ENCODE results near the gene ZMYND8. TPM values are rescaled to one million over a fixed set of nuclear protein-coding genes. Genes with fewer than 3 reads are reported as not detected.
"Not testable (repeated sequence)": the region's sequence is repeated elsewhere in the genome, so short reads cannot be mapped to it uniquely, and the experiment has no call there.

The ZMYND8 gene
- total and polyA plus RNA-seq, 4 donors, result 14.2 to 46.4 (median 30.1) TPM

GRCh38 chr20:47370850-47371782 lies 14.6 kb upstream of the ZMYND8 start:
- no peak overlapping the region for H3K4me3 ChIP-seq
- H3K27ac ChIP-seq (ENCODE audit: low read depth in 1 of 2, low read length in 1 of 2), result no peak overlapping the region
- H3K9me3 ChIP-seq (ENCODE audit: control insufficient read depth in 4 of 4, insufficient read depth in 3 of 4, low read length in 3 of 4), result no peaks in the 10 kb centered on the region
- WGBS, 2 donors, result 91 to 92% methylated on average over 15 of the region's 15 CpGs
- H3K4me1 ChIP-seq (ENCODE audit: control insufficient read depth in 5 of 5, insufficient read depth in 5 of 5, low read length in 5 of 5), result peaks cover 0 to 9% (median 0%) of the 10 kb centered on the region in 5 donors
- ATAC-seq (ENCODE audit: insufficient read depth, low FRiP score) (no peak), DNase-seq (no peak)
- H3K36me3 ChIP-seq (ENCODE audit: control insufficient read depth in 4 of 4, insufficient read depth in 4 of 4, low read length in 4 of 4), result no peaks in the 10 kb centered on the region
- no peaks in the 10 kb centered on the region for H3K27me3 ChIP-seq (ENCODE audit: control insufficient read depth in 3 of 3, insufficient read depth in 3 of 3, low read length in 2 of 3)
- no peak overlapping the region for H3K9ac ChIP-seq (ENCODE audit: insufficient read depth in 1 of 2, low read length in 2 of 2)
- TF ChIP-seq, protein P1, sequence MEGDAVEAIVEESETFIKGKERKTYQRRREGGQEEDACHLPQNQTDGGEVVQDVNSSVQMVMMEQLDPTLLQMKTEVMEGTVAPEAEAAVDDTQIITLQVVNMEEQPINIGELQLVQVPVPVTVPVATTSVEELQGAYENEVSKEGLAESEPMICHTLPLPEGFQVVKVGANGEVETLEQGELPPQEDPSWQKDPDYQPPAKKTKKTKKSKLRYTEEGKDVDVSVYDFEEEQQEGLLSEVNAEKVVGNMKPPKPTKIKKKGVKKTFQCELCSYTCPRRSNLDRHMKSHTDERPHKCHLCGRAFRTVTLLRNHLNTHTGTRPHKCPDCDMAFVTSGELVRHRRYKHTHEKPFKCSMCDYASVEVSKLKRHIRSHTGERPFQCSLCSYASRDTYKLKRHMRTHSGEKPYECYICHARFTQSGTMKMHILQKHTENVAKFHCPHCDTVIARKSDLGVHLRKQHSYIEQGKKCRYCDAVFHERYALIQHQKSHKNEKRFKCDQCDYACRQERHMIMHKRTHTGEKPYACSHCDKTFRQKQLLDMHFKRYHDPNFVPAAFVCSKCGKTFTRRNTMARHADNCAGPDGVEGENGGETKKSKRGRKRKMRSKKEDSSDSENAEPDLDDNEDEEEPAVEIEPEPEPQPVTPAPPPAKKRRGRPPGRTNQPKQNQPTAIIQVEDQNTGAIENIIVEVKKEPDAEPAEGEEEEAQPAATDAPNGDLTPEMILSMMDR (IDR thresholded peaks at IDR 0.05; ENCODE audit: control extremely low read depth, extremely low read depth), result no peak

DNA sequence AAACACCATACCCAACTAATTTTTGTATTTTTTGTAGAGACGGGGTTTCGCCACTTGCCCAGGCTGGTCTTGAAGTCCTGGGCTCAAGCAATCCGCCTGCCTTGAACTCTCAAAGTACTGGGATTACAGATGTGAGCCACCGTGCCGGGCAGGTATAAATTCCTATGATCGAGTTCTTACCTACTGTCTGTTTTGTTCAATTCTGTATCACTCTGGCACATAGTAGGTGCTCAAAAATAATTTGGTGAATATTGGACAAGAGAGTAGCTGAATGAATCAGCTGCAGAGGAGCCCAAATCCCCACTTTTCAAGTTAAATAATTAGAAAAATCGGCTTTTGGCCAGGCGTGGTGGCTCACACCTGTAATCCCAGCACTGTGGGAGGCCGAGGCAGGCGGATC lies 13.7 kb upstream of the ZMYND8 start:
- no peak overlapping the region for H3K4me3 ChIP-seq
- no peak overlapping the region for H3K27ac ChIP-seq (ENCODE audit: low read depth in 1 of 2, low read length in 1 of 2)
- TF ChIP-seq, protein P1 (IDR thresholded peaks at IDR 0.05; ENCODE audit: control extremely low read depth, extremely low read depth), result no peak
- 97 to 99% methylated on average over 10 of the region's 10 CpGs for WGBS, 2 donors
- H3K36me3 ChIP-seq (ENCODE audit: control insufficient read depth in 4 of 4, insufficient read depth in 4 of 4, low read length in 4 of 4), result no peaks in the 10 kb centered on the region
- ATAC-seq (ENCODE audit: insufficient read depth, low FRiP score) (no peak), DNase-seq (no peak)
- no peak overlapping the region for H3K9ac ChIP-seq (ENCODE audit: insufficient read depth in 1 of 2, low read length in 2 of 2)
- peaks cover 0 to 9% (median 0%) of the 10 kb centered on the region in 5 donors for H3K4me1 ChIP-seq (ENCODE audit: control insufficient read depth in 5 of 5, insufficient read depth in 5 of 5, low read length in 5 of 5)
- H3K9me3 ChIP-seq (ENCODE audit: control insufficient read depth in 4 of 4, insufficient read depth in 3 of 4, low read length in 3 of 4), result no peaks in the 10 kb centered on the region
- no peaks in the 10 kb centered on the region for H3K27me3 ChIP-seq (ENCODE audit: control insufficient read depth in 3 of 3, insufficient read depth in 3 of 3, low read length in 2 of 3)

- 84 to 89% methylated on average over 7 of the region's 7 CpGs for WGBS, 2 donors
- Histone ChIP-seq H3K9ac (ENCODE audit: insufficient read depth in 1 of 2, low read length in 2 of 2) (no peak overlapping the region), H3K36me3 (ENCODE audit: control insufficient read depth in 4 of 4, insufficient read depth in 4 of 4, low read length in 4 of 4) (no peaks in the 10 kb centered on the region), H3K4me1 (ENCODE audit: control insufficient read depth in 5 of 5, insufficient read depth in 5 of 5, low read length in 5 of 5) (peaks cover 0 to 9% (median 0%) of the 10 kb centered on the region in 5 donors), H3K4me3 (no peak overlapping the region), H3K9me3 (ENCODE audit: control insufficient read depth in 4 of 4, insufficient read depth in 3 of 4, low read length in 3 of 4) (no peaks in the 10 kb centered on the region), H3K27me3 (ENCODE audit: control insufficient read depth in 3 of 3, insufficient read depth in 3 of 3, low read length in 2 of 3) (no peaks in the 10 kb centered on the region), H3K27ac (ENCODE audit: low read depth in 1 of 2, low read length in 1 of 2) (no peak overlapping the region)
- no peak for ATAC-seq (ENCODE audit: insufficient read depth, low FRiP score)
- DNase-seq, result no peak
- TF ChIP-seq, protein P1 (IDR thresholded peaks at IDR 0.05; ENCODE audit: control extremely low read depth, extremely low read depth), result no peak
These were observed 11.8 kb upstream of the ZMYND8 start for GRCh38 chr20:47368301-47368700.

DNA sequence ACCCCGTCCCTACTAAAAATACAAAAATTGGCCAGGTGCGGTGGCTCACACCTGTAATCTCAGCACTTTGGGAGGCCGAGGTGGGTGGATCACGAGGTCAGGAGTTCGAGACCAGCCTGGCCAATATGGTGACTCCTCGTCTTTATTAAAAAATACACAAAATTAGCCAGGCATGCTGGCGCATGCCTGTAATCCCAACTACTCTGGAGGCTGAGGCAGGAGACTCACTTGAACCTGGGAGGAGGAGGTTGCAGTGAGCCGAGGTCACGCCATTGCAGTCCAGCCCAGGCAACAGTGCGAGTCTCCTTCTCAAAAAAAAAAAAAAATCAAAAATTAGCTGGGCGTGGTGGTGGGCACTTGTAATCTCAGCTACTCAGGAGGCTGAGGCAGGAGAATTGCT lies 9.8 kb upstream of the ZMYND8 start:
- H3K9ac ChIP-seq (ENCODE audit: insufficient read depth in 1 of 2, low read length in 2 of 2); H3K9me3 ChIP-seq (ENCODE audit: control insufficient read depth in 4 of 4, insufficient read depth in 3 of 4, low read length in 3 of 4); ATAC-seq (ENCODE audit: insufficient read depth, low FRiP score); H3K4me1 ChIP-seq (ENCODE audit: control insufficient read depth in 5 of 5, insufficient read depth in 5 of 5, low read length in 5 of 5); H3K36me3 ChIP-seq (ENCODE audit: control insufficient read depth in 4 of 4, insufficient read depth in 4 of 4, low read length in 4 of 4); H3K27me3 ChIP-seq (ENCODE audit: control insufficient read depth in 3 of 3, insufficient read depth in 3 of 3, low read length in 2 of 3); DNase-seq; H3K27ac ChIP-seq (ENCODE audit: low read depth in 1 of 2, low read length in 1 of 2); H3K4me3 ChIP-seq: not testable (repeated sequence)
- WGBS, 2 donors, result 95 to 98% methylated on average over 11 of the region's 11 CpGs
